Mesodermal cell (in vitro differentiated cells): ENCODE measurements around the gene NOTUM.

Experiments used
- H3K27ac ChIP-seq: 2 replicates; pipeline ENCODE4 v1.7.0; 2013; ENCODE audit warnings: mild to moderate bottlenecking, low read depth, low read length, moderate library complexity; ENCODE audit not compliant: severe bottlenecking
- H3K36me3 ChIP-seq: 2 replicates; pipeline ENCODE4 v1.7.1; 2013; ENCODE audit warnings: mild to moderate bottlenecking, low read length, moderate library complexity; ENCODE audit not compliant: control insufficient read depth, insufficient read depth
- H3K4me1 ChIP-seq: one replicate; pipeline ENCODE4 v1.7.1; 2013; ENCODE audit warnings: mild to moderate bottlenecking, low read length; ENCODE audit not compliant: insufficient read depth, control insufficient read depth, poor library complexity, severe bottlenecking
- H3K4me3 ChIP-seq: 2 replicates; pipeline ENCODE4 v1.7.0; 2013; ENCODE audit warnings: low read length, control low read depth, mild to moderate bottlenecking; ENCODE audit not compliant: insufficient read depth, poor library complexity, severe bottlenecking; ENCODE audit errors: extremely low read depth
- H3K9me3 ChIP-seq: 2 replicates; pipeline ENCODE4 v1.7.1; 2013; ENCODE audit warnings: mild to moderate bottlenecking, low read length, moderate library complexity; ENCODE audit not compliant: control insufficient read depth
- WGBS, 2 experiments: methylation state at CpG; one replicate each; pipeline ENCODE4 v1.1.5; 2013; ENCODE audit warnings: missing lambda C conversion rate in 2 of 2; ENCODE audit not compliant: insufficient coverage in 2 of 2; 5-methylcytosine and 5-hydroxymethylcytosine counted together

The NOTUM gene

DNA sequence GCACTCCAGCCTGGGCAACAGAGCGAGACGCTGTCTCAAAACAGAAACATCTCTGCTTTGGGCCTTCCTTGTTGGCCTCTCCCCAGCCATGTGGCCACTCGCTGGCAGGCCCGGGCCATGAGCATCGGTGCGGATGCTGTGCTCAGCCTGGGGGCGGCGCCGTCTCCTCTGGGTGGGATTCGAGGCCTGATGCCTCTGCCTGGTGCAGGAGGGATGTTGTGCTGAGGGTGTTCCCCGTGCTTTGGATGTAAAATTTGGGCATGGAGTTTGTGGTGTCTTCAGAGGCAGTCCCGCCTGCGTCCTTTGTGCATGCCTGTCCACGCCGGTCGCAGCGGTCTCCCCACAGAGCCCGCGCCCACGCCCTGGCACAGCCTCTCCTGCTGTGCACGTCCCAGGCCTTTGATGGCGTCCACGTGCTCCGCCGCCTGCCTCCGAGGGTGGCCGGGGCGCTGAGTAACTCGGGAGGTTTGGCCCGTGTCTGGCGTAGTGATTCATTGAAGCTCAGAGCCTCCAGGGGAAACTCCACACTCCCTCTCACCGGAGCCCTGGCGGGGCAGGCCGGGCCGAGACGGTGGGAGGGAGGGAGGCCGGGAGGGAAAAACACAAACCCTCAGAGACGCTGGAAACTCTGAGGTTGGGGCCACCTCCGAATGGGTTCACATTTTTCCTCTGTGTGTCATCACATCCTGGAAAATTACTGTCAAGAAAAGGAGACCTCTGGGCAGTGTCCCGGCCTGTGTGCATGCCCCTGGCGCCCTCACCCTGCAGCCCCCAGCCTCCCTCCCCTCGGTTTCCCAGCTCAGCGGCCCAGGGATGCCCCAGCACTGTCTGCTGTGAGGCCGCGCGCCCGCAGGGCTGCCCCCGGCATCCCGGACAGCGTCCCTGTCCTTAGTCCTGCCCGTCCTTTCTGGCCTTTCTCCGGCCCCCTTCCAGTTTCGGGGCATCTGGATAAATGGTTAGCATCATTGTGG lies 42.7 kb upstream of the NOTUM start:
- Histone ChIP-seq H3K9me3 (no peaks in the 10 kb centered on the region), H3K36me3 (no peaks in the 10 kb centered on the region), H3K4me3 (no peak overlapping the region), H3K4me1 (peaks cover 63% of the 10 kb centered on the region), H3K27ac (peak overlapping the region; percentile 90)
- 64 to 67% methylated on average over 34 to 47 of the region's 53 CpGs for WGBS, 2 experiments

DNA sequence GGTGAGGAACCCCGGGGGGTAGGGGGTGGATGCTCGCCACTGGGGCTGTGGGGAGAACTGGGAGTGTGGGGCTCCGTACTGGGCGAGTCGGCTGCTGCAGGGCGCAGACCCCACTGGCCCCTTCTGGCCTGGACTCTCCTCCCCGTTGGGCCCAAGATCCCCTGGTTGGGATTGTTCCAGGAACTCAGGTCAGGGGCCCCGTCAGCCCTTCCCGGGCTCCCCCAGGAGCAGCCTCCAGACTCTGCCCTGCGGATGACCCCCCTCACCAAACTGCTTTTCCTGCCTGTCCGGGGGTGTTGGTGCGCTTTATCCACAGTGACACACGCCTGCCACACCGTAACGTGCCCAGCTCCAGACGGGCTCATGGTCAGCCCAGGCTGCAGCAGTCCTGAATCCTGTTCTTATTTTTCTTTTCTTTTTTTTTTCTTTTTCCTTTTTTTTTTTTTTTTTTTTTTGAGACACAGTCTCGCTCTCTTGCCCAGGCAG lies 40.6 kb upstream of the NOTUM start:
- Histone ChIP-seq H3K9me3 (no peaks in the 10 kb centered on the region), H3K4me1 (peaks cover 57% of the 10 kb centered on the region), H3K4me3 (no peak overlapping the region), H3K27ac (no peak overlapping the region), H3K36me3 (peaks cover 8% of the 10 kb centered on the region)
- WGBS, 2 experiments: 89 to 93% methylated on average over 11 to 16 of the region's 17 CpGs

DNA sequence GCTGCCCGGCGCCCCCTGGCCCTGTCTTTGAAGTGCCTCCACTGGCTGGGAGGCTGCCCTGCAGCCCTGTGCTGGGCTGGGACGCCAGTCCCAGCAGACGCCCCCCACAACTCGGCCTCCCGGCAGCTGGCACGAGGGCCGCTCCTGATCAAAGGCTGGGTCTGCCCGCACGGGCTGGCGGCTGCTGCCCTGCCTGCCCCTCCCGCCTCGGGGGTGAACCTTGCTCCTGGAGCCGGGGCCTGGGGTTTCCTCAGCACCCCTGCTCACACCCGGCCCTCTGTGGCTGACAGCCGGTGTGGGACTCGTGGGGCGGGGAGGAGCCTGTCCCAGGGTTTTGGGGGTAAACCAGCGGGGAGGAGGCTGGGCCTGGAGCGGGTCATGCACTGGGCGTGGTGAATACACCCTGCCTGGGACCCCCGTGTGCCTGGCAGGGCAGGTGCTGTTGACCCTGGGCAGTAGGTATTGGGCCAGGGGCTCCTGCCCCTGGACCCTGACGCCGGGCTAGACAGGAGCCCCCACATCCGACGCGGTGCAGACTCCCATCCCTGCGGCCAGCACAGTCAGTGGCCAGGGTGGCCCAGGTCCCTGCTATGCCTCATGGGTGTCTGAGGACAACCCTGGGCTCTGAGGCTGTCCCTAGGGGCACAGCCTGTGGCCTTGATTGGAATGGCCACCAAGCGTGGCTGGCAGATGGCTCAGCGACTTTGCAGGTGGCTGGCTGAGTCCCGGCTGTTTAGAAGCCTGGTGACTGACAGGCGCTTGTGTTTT lies 40.0 kb upstream of the NOTUM start:
- H3K27ac ChIP-seq: no peak overlapping the region
- WGBS, 2 experiments: 93% methylated on average over 17 to 31 of the region's 32 CpGs

DNA sequence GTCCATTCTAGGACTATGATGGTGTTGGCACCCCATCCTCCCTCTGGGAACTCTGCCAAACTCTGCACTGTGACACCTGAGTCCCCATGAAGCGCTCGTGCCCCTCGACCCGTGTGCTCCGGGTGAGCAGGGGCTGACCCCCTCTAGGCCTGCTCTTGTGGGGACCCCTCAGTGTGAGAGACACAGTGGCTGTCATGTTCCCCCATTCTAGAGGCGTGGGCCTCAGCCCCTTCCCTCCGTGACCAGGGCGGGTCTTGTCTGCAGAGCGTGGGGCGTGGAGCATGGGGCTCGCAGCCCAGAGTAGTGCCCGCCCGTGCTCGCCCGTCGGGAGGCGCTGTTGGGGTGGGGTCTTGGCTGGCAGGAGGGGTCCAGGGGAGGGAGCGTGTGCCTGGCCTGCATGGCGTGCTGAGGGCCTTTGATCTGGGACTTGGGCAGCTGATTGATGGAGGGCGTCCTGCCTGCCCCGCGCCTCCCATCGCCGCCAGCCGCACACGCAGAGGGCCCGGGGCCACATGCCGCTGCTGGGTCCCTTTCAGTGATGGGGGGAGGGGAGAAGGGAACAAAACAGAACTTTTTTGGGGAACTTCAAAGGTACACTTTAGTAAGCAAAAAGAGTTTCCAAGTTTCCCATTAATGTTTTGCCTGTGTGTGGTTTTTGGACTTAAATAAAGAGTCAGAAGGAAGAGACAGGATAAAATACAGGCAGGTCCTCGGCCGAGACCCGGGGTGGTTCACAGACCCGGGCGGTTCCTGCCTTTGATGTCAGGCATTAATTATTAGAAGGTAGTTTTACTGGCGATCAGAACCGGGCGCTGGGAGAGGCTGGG lies 39.2 kb upstream of the NOTUM start:
- Histone ChIP-seq H3K4me3 (no peak overlapping the region), H3K9me3 (no peaks in the 10 kb centered on the region), H3K27ac (no peak overlapping the region), H3K36me3 (peaks cover 13% of the 10 kb centered on the region), H3K4me1 (peaks cover 44% of the 10 kb centered on the region)
- WGBS, 2 experiments: 89 to 93% methylated on average over 28 to 34 of the region's 36 CpGs

More for the DNA sequence above, 40.0 kb upstream of the NOTUM start:
- Histone ChIP-seq H3K9me3 (no peaks in the 10 kb centered on the region), H3K36me3 (peaks cover 13% of the 10 kb centered on the region), H3K4me1 (peaks cover 51% of the 10 kb centered on the region), H3K4me3 (no peak overlapping the region)

DNA sequence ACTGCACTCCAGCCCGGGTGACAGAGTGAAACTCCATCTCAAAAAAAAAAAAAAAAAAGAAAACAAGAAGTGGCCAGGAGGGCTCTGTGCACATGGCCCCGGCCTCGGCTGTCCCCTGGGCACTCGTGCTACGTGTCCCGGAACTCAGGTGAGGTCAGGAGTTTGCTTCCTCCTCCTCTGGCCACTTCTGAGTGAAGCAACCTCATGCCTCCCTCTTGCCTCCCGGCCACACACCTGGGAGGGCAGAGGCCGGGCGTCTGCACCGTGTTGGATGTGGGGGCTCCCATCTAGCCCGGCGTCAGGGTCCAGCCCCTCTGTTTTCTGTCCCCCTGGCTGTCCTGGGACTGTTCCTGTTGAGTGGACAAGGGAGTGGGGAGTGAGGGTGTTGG lies 38.6 kb upstream of the NOTUM start:
- H3K9me3 ChIP-seq: no peaks in the 10 kb centered on the region
- peaks cover 39% of the 10 kb centered on the region for H3K4me1 ChIP-seq
- H3K36me3 ChIP-seq: peaks cover 18% of the 10 kb centered on the region
- no peak overlapping the region for H3K4me3 ChIP-seq
- H3K27ac ChIP-seq: no peak overlapping the region
- 95 to 96% methylated on average over 11 of the region's 12 CpGs for WGBS, 2 experiments

DNA sequence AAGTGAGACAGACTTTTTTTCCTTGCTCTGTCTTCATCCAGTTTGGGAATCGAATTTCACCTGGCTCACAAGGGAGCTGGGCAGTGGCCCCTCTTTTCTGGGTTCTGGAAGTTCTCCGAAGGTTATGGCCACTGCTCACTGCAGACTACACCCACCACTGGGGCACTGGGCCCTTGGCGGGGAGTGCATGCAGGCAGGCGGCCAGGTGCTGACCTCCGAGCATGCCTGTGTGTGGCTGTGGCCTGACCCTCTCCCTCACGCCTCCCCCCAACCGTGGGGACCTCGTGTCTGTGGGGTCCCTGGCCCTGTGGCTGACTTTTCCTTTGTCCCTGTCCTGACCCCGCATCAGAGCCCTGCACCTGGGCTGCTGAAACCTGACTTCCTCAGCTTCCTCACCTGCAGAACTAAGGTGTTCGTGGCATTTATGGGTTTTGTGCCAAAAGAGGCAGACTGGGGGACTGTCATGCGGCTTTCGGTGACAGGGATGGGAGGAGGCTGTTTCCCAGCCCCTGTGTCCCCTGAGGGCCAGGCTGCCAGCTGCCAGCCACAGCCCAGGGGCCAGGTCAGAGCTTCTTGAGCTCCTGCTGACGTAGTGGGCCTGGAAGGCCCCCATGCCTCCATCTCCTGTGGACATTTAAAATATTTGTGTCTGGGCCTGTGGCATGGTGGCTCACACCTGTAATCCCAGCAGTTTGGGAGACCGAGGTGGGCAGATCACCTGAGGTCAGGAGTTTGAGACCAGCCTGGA lies 37.9 kb upstream of the NOTUM start:
- WGBS, 2 experiments: 94 to 96% methylated on average over 11 to 13 of the region's 14 CpGs
- H3K9me3 ChIP-seq: no peaks in the 10 kb centered on the region
- peaks cover 33% of the 10 kb centered on the region for H3K4me1 ChIP-seq
- H3K36me3 ChIP-seq: peaks cover 18% of the 10 kb centered on the region
- no peak overlapping the region for H3K4me3 ChIP-seq
- H3K27ac ChIP-seq: no peak overlapping the region

DNA sequence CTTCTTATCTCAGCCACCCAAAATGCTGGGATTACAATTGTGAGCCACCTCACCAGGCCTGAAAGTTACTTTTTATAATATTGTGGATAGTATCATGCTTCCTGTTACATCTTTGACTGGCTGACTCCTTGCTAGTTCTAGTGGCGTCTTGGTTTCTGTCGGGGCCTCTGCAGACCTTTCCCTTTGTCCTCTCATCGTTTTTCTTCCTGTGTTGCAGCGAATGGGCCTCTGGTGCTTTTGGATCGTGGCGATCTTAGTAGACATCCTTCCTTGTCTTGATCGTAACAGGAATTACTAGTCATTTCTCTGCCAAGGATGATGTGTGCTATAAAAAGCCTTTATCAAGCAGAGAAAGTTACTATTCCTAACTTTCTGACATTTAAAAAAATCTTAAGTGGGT lies 37.2 kb upstream of the NOTUM start:
- peaks cover 18% of the 10 kb centered on the region for H3K36me3 ChIP-seq
- no peaks in the 10 kb centered on the region for H3K9me3 ChIP-seq
- WGBS, 2 experiments: 98 to 99% methylated on average over 4 to 6 of the region's 7 CpGs
- no peak overlapping the region for H3K27ac ChIP-seq
- peaks cover 29% of the 10 kb centered on the region for H3K4me1 ChIP-seq
- no peak overlapping the region for H3K4me3 ChIP-seq

DNA sequence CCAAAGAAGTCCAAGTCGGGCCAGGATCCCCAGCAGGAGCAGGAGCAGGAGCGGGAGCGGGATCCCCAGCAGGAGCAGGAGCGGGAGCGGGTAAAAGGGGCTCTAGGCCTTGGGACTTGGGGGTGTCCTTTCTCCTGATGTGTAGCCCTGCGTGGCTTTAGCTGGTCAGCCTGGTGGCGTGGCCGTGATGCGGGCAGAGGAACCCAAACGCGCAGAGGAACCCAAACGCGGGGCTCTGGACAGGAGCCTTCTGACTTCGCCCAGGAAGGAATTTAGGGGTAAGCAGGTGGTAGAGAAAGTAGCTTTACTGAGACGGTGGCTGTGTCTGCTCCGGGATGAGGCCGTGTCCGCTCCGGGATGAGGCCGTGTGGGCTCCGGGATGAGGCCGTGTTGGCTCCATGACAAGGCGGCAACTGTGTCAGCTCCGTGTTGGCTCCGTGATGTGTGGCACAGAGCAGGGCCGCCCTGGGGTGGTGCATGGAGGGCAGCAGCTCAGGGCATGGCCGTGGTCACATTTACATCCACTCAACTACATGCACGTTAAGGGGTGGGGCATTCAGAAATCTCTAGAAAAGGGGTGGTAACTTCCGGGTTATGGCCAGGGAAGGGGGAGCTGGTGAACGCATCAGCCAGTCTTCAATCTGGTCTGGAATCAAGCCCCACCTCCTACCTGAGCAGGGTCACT lies 35.9 kb upstream of the NOTUM start:
- H3K27ac ChIP-seq: no peak overlapping the region
- H3K36me3 ChIP-seq: peaks cover 18% of the 10 kb centered on the region
- WGBS, 2 experiments: 96 to 97% methylated on average over 24 to 28 of the region's 30 CpGs
- H3K4me1 ChIP-seq: peaks cover 28% of the 10 kb centered on the region
- H3K4me3 ChIP-seq: no peak overlapping the region
- no peaks in the 10 kb centered on the region for H3K9me3 ChIP-seq

DNA sequence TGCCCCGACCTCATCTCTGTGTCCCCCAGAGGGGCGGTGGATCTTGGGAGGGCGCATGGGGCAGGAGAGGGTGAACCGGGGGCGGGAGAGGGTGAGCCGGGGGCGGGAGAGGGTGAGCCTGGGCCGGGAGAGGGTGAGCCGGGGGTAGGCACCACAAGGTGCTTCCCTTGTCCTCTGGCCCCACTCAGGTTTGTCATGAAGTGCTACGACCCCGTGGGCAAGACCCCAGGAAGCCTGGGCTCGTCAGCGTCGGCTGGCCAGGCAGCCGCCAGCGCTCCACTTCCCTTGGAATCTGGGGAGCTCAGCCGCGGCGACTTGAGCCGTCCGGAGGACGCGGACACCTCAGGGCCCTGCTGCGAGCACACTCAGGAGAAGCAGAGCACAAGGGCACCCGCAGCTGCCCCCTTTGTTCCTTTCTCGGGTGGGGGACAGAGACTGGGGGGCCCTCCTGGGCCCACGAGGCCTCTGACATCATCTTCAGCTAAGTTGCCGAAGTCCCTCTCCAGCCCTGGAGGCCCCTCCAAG lies 35.3 kb upstream of the NOTUM start:
- H3K36me3 ChIP-seq: peaks cover 18% of the 10 kb centered on the region
- H3K4me3 ChIP-seq: no peak overlapping the region
- H3K27ac ChIP-seq: no peak overlapping the region
- 94 to 96% methylated on average over 21 to 23 of the region's 28 CpGs for WGBS, 2 experiments
- H3K4me1 ChIP-seq: peaks cover 29% of the 10 kb centered on the region
- no peaks in the 10 kb centered on the region for H3K9me3 ChIP-seq
